ENCODE data around the gene MEGF6.

Gene MEGF6

GRCh38 chr1:3633344-3634058, 22.2 kb upstream of the MEGF6 start:
- no peaks in the 10 kb centered on the region for H3K36me3 ChIP-seq (ENCODE audit: control insufficient read depth, insufficient read depth, low read length)
- H3K4me3 ChIP-seq (ENCODE audit: low read depth, low read length), result no peak overlapping the region
- no peaks in the 10 kb centered on the region for H3K79me2 ChIP-seq

DNA sequence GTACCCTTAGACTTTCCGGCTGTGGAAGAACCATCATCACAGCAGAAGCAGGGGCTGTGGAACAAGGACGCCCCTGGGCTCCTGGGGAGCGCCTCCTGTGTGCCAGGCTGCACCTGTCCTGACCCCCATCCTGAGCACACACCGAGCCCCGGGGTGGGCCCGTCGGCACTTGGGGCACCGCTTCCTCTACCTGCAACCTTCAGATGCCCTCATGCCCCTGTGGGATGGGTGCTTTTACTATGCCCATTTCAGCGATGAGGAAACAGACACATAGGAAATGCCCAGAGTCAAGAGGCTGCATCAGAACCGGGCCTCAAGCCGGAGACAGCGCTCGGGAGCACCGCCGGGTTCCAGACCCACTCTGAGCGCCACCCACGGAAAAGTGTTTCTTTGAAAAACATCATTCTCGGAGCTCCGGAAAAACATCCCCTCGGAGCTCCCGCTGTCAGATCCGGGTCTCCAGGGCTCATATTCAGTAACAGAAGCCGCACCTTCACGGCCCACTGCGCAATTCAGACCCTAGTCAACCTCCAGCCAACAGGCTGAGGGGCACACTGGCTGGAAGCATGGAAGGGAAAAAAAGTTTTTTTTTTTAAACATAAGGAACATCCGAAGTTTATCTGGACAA, 21.5 kb upstream of the MEGF6 start:
- H3K9me3 ChIP-seq (ENCODE audit: control insufficient read depth, low read length), result no peaks in the 10 kb centered on the region
- H3K9ac ChIP-seq, result no peak overlapping the region
- TF ChIP-seq CTCF (IDR thresholded peaks at IDR 0.05), result no peak
- no peak overlapping the region for H3K27ac ChIP-seq
- H2AFZ ChIP-seq, result no peak overlapping the region
- no peaks in the 10 kb centered on the region for H3K4me1 ChIP-seq
- no peak overlapping the region for H3K4me3 ChIP-seq (ENCODE audit: low read depth, low read length)
- no peaks in the 10 kb centered on the region for H3K79me2 ChIP-seq
- H3K36me3 ChIP-seq (ENCODE audit: control insufficient read depth, insufficient read depth, low read length), result no peaks in the 10 kb centered on the region
- H3K27me3 ChIP-seq (ENCODE audit: control insufficient read depth, insufficient read depth, low read length), result no peaks in the 10 kb centered on the region
- no peak overlapping the region for H3K4me2 ChIP-seq (ENCODE audit: low read length)

More at GRCh38 chr1:3633344-3634058, 22.2 kb upstream of the MEGF6 start:
- no peak overlapping the region for H3K9ac ChIP-seq
- H3K4me2 ChIP-seq (ENCODE audit: low read length), result no peak overlapping the region
- H3K27ac ChIP-seq, result no peak overlapping the region
- no peak for TF ChIP-seq CTCF (IDR thresholded peaks at IDR 0.05)
- no peaks in the 10 kb centered on the region for H3K4me1 ChIP-seq
- H2AFZ ChIP-seq, result no peak overlapping the region
- no peaks in the 10 kb centered on the region for H3K27me3 ChIP-seq (ENCODE audit: control insufficient read depth, insufficient read depth, low read length)
- no peaks in the 10 kb centered on the region for H3K9me3 ChIP-seq (ENCODE audit: control insufficient read depth, low read length)

GRCh38 chr1:3632298-3632697, 21.0 kb upstream of the MEGF6 start:
- no peak for TF ChIP-seq CTCF (IDR thresholded peaks at IDR 0.05)
- H3K36me3 ChIP-seq (ENCODE audit: control insufficient read depth, insufficient read depth, low read length), result no peaks in the 10 kb centered on the region
- no peak overlapping the region for H2AFZ ChIP-seq
- no peak overlapping the region for H3K4me3 ChIP-seq (ENCODE audit: low read depth, low read length)
- no peaks in the 10 kb centered on the region for H3K4me1 ChIP-seq
- H3K27ac ChIP-seq, result no peak overlapping the region
- H3K27me3 ChIP-seq (ENCODE audit: control insufficient read depth, insufficient read depth, low read length), result no peaks in the 10 kb centered on the region
- no peaks in the 10 kb centered on the region for H3K9me3 ChIP-seq (ENCODE audit: control insufficient read depth, low read length)
- no peak overlapping the region for H3K9ac ChIP-seq
- H3K79me2 ChIP-seq, result no peaks in the 10 kb centered on the region
- H3K4me2 ChIP-seq (ENCODE audit: low read length), result no peak overlapping the region

DNA sequence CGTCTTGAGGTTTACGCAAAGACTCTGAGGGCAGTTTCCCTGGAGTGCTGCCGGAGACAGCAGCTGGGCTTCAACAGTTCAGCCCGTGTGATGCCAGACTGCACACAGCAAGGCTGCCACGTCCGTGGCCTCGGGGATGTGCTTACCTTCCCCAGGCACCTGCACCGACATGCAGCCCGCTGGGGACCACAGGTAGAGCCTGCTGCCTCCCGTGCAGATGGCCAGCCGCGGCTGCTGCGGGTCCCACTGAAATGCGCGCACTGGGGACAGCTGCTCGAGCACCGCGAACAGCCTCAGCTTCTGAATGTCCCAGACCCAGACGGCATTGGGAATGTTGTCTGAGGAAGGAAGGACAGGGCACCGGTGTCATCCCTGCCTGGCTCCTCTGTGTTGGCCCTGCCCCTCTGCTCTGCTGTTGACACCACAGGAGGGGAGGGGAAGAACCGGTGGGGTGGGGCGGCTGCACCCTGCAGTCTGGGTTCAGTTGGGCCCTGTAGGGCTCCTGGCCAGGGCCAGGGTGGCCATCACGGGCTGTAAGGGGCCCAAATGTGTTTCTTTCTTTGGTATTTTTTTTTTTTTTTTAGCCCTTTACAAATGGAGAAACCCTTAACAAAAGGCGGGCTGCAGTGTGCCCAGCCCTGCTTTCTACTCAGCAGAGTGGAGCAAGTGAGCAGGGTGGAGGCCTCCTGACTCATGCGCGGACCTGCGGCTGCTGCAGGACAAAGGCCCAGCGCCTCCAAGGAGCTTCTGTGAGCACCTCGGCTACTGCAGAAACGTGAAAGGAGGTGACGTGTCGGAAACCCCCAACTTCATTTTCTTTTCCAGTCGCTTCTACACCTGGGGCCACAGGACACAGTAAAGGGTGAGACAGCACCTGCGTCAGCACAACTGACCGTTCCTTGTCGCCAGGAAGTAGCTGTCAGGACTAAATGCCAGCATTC, 20.3 kb upstream of the MEGF6 start:
- Histone ChIP-seq H3K36me3 (ENCODE audit: control insufficient read depth, insufficient read depth, low read length) (no peaks in the 10 kb centered on the region), H3K27ac (no peak overlapping the region), H3K79me2 (no peaks in the 10 kb centered on the region), H3K4me1 (no peaks in the 10 kb centered on the region), H3K4me2 (ENCODE audit: low read length) (no peak overlapping the region), H3K9ac (no peak overlapping the region), H2AFZ (no peak overlapping the region), H3K27me3 (ENCODE audit: control insufficient read depth, insufficient read depth, low read length) (no peaks in the 10 kb centered on the region), H3K4me3 (ENCODE audit: low read depth, low read length) (no peak overlapping the region), H3K9me3 (ENCODE audit: control insufficient read depth, low read length) (no peaks in the 10 kb centered on the region)
- no peak for TF ChIP-seq CTCF (IDR thresholded peaks at IDR 0.05)

Measured in parathyroid adenoma (tissue), 2 donors.